Upper lobe of left lung (tissue), 6 donors: Measurements from ENCODE around the gene SETBP1. TPM values are rescaled to one million over a fixed set of nuclear protein-coding genes. Genes with fewer than 3 reads are reported as not detected.
A peak's percentile ranks its signal among the peaks of the same experiment; 100 is the strongest.

ENCODE experiments used
- ATAC-seq, 2 donors: fragments of 200-7000 bp; cut with Tn5 transposase; one replicate each; pipeline ENCODE4 v1.9.1; 2022; ENCODE audit warnings: mild to moderate bottlenecking in 2 of 2, moderate library complexity in 2 of 2; ENCODE audit not compliant: low FRiP score in 2 of 2
- DNase-seq, 2 donors: peaks; one replicate each; pipeline ENCODE4 v3.0.0-alpha.2; 2019 to 2020
- H3K27ac ChIP-seq, 4 donors: fragments of 200-600 bp; sonication (generic); one replicate each; pipeline ENCODE4 v1.5.1; 2016 to 2019
- H3K27me3 ChIP-seq, 4 donors: fragments of 200-600 bp; sonication (generic); one replicate each; pipeline ENCODE4 v1.5.1; 2017 to 2019
- H3K36me3 ChIP-seq, 4 donors: fragments of 200-600 bp; sonication (generic); one replicate each; pipeline ENCODE4 v1.5.1; 2016 to 2019
- H3K4me1 ChIP-seq, 4 donors: fragments of 200-600 bp; sonication (generic); one replicate each; pipeline ENCODE4 v1.5.1; 2018 to 2019
- H3K4me3 ChIP-seq, 4 donors: fragments of 200-600 bp; sonication (generic); one replicate each; pipeline ENCODE4 v1.5.1; 2017 to 2019; ENCODE audit warnings: mild to moderate bottlenecking in 2 of 4, moderate library complexity in 1 of 4
- H3K9me3 ChIP-seq, 4 donors: fragments of 200-600 bp; sonication (generic); one replicate each; pipeline ENCODE4 v1.5.1; 2018 to 2019
- CTCF ChIP-seq, 6 experiments: fragments of 450-650 bp in 4 of 6; fragments of 200-600 bp in 2 of 6; sonication (generic) in 2 of 6; IDR thresholded peaks; one replicate each; pipeline ENCODE4 v1.5.1; 2016 to 2019; ENCODE audit warnings: antibody characterized with exemption in 6 of 6
- EP300 ChIP-seq, 4 donors: sonication (generic); formaldehyde crosslinking; IDR thresholded peaks; one replicate each; pipeline ENCODE4 v1.5.1; 2017; ENCODE audit warnings: antibody characterized with exemption in 4 of 4, control low read depth in 2 of 4
- POLR2A ChIP-seq, 4 donors: fragments of 450-650 bp; IDR thresholded peaks; one replicate each; pipeline ENCODE4 v1.5.1; 2016 to 2017; ENCODE audit warnings: antibody characterized with exemption in 4 of 4, mild to moderate bottlenecking in 2 of 4
- POLR2AphosphoS5 ChIP-seq, 2 donors: sonication (generic); formaldehyde crosslinking; IDR thresholded peaks; one replicate each; pipeline ENCODE4 v1.5.1; 2017; ENCODE audit warnings: antibody characterized with exemption in 2 of 2
- WGBS, 2 donors: methylation state at CpG; one replicate each; pipeline ENCODE4 v1.1.5; 2017 to 2018; 5-methylcytosine and 5-hydroxymethylcytosine counted together
- total RNA-seq, 6 donors: library from RNA; depleted of rRNA in 4 of 6; stranded (reverse); fragments of >200 nt in 4 of 6; gene quantifications; one replicate each; pipeline versions ENCODE4 v1.1.0 to v1.2.1, GENCODE V29; 2016 to 2021
- donor health status: DM: no; HTN: no; CAD: no; lungs with moderate emphysema.
- donor health status: DM: no; HTN: yes; CAD: no; lungs with severe emphysema.

Gene SETBP1
- total RNA-seq, 6 donors from 2014 or later = 11.7 to 38.8 (median 16.6) TPM

- Histone ChIP-seq H3K4me3 (no peak overlapping the region), H3K36me3 (no peaks in the 10 kb centered on the region), H3K9me3 (no peaks in the 10 kb centered on the region), H3K27ac (no peak overlapping the region), H3K27me3 (no peaks in the 10 kb centered on the region), H3K4me1 (peaks cover 10 to 12% (median 10%) of the 10 kb centered on the region in 4 donors)
- DNase-seq (no peak), ATAC-seq (no peak)
- WGBS, 2 donors = 62 to 93% methylated on average over 3 of the region's 3 CpGs
- no peak for TF ChIP-seq POLR2AphosphoS5 (IDR thresholded peaks at IDR 0.05)
- no peak for TF ChIP-seq CTCF (IDR thresholded peaks at IDR 0.05)
- TF ChIP-seq POLR2A (IDR thresholded peaks at IDR 0.05) = no peak
- TF ChIP-seq EP300 (IDR thresholded peaks at IDR 0.05) = no peak
Measured at GRCh38 chr18:44774191-44774590, 93.5 kb downstream of the SETBP1 start.

- no peak for DNase-seq
- no peak overlapping the region for H3K4me3 ChIP-seq
- H3K27ac ChIP-seq = peak overlapping the region in 2 of 4 donors; percentile 21 to 57
- TF ChIP-seq POLR2A (IDR thresholded peaks at IDR 0.05) = no peak
- no peak for TF ChIP-seq CTCF (IDR thresholded peaks at IDR 0.05)
- TF ChIP-seq POLR2AphosphoS5 (IDR thresholded peaks at IDR 0.05) = no peak
- TF ChIP-seq EP300 (IDR thresholded peaks at IDR 0.05) = no peak
- no peaks in the 10 kb centered on the region for H3K9me3 ChIP-seq
- WGBS, 2 donors = 82 to 90% methylated on average over 10 of the region's 10 CpGs
- peak in 1 of 2 donors; percentile 73 for ATAC-seq
- no peaks in the 10 kb centered on the region for H3K36me3 ChIP-seq
- H3K4me1 ChIP-seq = peaks cover 0 to 10% (median 2%) of the 10 kb centered on the region in 4 donors
- H3K27me3 ChIP-seq = no peaks in the 10 kb centered on the region
Measured at GRCh38 chr18:44777457-44778192, 96.9 kb downstream of the SETBP1 start.

GRCh38 chr18:44778788-44779187 lies 98.1 kb downstream of the SETBP1 start:
- Histone ChIP-seq H3K9me3 (no peaks in the 10 kb centered on the region), H3K36me3 (no peaks in the 10 kb centered on the region), H3K27me3 (no peaks in the 10 kb centered on the region), H3K4me1 (peaks cover 0 to 10% (median 2%) of the 10 kb centered on the region in 4 donors), H3K27ac (no peak overlapping the region), H3K4me3 (no peak overlapping the region)
- DNase-seq (no peak), ATAC-seq (peak in 1 of 2 donors; percentile 34)
- TF ChIP-seq CTCF (IDR thresholded peaks at IDR 0.05) = no peak
- TF ChIP-seq EP300 (IDR thresholded peaks at IDR 0.05) = no peak
- no peak for TF ChIP-seq POLR2AphosphoS5 (IDR thresholded peaks at IDR 0.05)
- no peak for TF ChIP-seq POLR2A (IDR thresholded peaks at IDR 0.05)
- 72 to 87% methylated on average over 5 to 6 of the region's 6 CpGs for WGBS, 2 donors

- Histone ChIP-seq H3K4me1 (peaks cover 0 to 10% (median 2%) of the 10 kb centered on the region in 4 donors), H3K27me3 (no peaks in the 10 kb centered on the region), H3K27ac (no peak overlapping the region), H3K4me3 (no peak overlapping the region), H3K36me3 (no peaks in the 10 kb centered on the region), H3K9me3 (no peaks in the 10 kb centered on the region)
- peak in 1 of 2 donors; percentile 11 for DNase-seq
- ATAC-seq = no peak
- 90 to 96% methylated on average over 11 of the region's 11 CpGs for WGBS, 2 donors
- peak in 1 of 2 donors; percentile 40 for TF ChIP-seq POLR2AphosphoS5 (IDR thresholded peaks at IDR 0.05)
- TF ChIP-seq CTCF (IDR thresholded peaks at IDR 0.05) = no peak
Measured at GRCh38 chr18:44779753-44780292, 99.1 kb downstream of the SETBP1 start.
